ENCODE data around the gene SNTG2. TPM values are rescaled to one million over a fixed set of nuclear protein-coding genes. Genes with fewer than 3 reads are reported as not detected.

The SNTG2 gene
- total and polyA plus RNA-seq, 2 of the 13 experiments (the other 11 are each of a cell fraction or from before 2014, with no cell fraction given), result not detected

DNA sequence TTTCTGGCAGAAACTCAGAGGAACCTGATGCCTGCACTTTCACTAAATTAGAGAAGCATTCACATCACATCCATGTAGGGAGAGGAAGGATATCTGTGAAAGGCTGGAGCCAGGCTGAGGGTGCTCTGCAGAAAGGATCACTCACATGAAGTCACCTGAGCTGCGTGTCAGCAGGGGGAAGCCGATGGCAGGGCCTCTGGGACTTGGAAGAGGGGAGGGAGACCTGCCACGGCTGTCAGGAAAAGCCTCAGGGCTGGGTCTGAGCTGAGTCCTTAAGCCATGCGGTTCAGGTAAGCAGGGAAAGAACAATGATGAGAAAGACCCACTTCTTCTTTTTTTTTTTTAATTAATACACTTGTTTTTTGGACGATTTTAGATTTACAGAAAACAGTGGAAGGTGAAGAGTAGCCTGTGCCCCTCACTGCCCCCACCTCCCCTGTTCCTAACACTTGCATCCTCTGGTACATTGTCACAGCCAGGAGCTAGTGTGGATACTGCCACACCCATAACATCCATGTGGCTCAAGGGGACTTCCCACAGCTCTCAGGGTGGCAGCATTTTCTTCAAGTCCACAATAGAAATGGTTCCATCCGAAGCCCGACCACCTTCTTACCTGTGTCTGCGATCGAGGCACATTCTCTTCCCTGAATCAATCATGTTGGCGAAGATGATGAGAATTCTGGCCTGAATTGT is 306.1 kb downstream of the SNTG2 start:
- FAIRE-seq (no peak), DNase-seq (ENCODE audit: low spot score) (no peak), ATAC-seq (no peak)
- H2AFZ ChIP-seq (ENCODE audit: low read length), result no peak overlapping the region
- H3K4me1 ChIP-seq (ENCODE audit: insufficient read depth, low read length), result no peaks in the 10 kb centered on the region
- H3K27ac ChIP-seq (ENCODE audit: extremely low read length, insufficient read depth, low read length), result no peak overlapping the region
- H3K36me3 ChIP-seq (replicated peaks in 1 of 2; ENCODE audit: control insufficient read depth in 1 of 2, insufficient read depth in 2 of 2, low read length in 2 of 2), result no peaks in the 10 kb centered on the region
- H3K4me2 ChIP-seq (ENCODE audit: low read depth, low read length), result no peak overlapping the region
- peaks cover 0 to 37% of the 10 kb centered on the region in 2 experiments; a peak in 2 of 5 replicates for H3K27me3 ChIP-seq (ENCODE audit: control insufficient read depth in 1 of 2, insufficient read depth in 2 of 2, low read length in 2 of 2)
- H4K20me1 ChIP-seq (ENCODE audit: insufficient read depth, low read length), result no peaks in the 10 kb centered on the region
- no TSS peak for BruUV-seq (replicated peaks)
- H3K9me3 ChIP-seq (ENCODE audit: low read length), result no peaks in the 10 kb centered on the region
- ChIA-PET POLR2A (no interaction called here), CTCF (ENCODE audit: low intra/inter-chr PET ratio, low total read pairs) (no interaction called here)
- H3K9ac ChIP-seq (ENCODE audit: insufficient read depth, low read depth, low read length), result no peak overlapping the region
- intact Hi-C loops (cut with micrococcal nuclease; ENCODE audit: unreplicated experiment) (no loop called here), in situ Hi-C loops (cut with HindIII; ENCODE audit: extremely low pct_ligation_motif_present, low pct_unique_long_range_greater_than_20kb) (no loop called here)
- no peak overlapping the region for H3K4me3 ChIP-seq (replicated peaks in 1 of 3; ENCODE audit: insufficient read depth in 1 of 3, low read depth in 2 of 3, low read length in 3 of 3)
- no peaks in the 10 kb centered on the region for H3K79me2 ChIP-seq (ENCODE audit: insufficient read depth, low read length)
- 34% methylated on average over 10 of the region's 10 CpGs for WGBS (ENCODE audit: low lambda C conversion rate)
- TF ChIP-seq, protein P1, sequence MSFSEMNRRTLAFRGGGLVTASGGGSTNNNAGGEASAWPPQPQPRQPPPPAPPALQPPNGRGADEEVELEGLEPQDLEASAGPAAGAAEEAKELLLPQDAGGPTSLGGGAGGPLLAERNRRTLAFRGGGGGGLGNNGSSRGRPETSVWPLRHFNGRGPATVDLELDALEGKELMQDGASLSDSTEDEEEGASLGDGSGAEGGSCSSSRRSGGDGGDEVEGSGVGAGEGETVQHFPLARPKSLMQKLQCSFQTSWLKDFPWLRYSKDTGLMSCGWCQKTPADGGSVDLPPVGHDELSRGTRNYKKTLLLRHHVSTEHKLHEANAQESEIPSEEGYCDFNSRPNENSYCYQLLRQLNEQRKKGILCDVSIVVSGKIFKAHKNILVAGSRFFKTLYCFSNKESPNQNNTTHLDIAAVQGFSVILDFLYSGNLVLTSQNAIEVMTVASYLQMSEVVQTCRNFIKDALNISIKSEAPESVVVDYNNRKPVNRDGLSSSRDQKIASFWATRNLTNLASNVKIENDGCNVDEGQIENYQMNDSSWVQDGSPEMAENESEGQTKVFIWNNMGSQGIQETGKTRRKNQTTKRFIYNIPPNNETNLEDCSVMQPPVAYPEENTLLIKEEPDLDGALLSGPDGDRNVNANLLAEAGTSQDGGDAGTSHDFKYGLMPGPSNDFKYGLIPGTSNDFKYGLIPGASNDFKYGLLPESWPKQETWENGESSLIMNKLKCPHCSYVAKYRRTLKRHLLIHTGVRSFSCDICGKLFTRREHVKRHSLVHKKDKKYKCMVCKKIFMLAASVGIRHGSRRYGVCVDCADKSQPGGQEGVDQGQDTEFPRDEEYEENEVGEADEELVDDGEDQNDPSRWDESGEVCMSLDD (CRISPR knock-in tag; IDR thresholded peaks at IDR 0.05; ENCODE audit: borderline replicate concordance), result no peak
- TF ChIP-seq ZNF547 (CRISPR knock-in tag; IDR thresholded peaks at IDR 0.05) (no peak), MTF2 (CRISPR knock-in tag; IDR thresholded peaks at IDR 0.05; ENCODE audit: borderline replicate concordance) (no peak), ZNF563 (CRISPR knock-in tag; IDR thresholded peaks at IDR 0.05) (no peak), ZNF549 (CRISPR knock-in tag; IDR thresholded peaks at IDR 0.05) (no peak), ZBTB33 (CRISPR knock-in tag; IDR thresholded peaks at IDR 0.05) (no peak), SMARCC2 (IDR thresholded peaks at IDR 0.05) (no peak), POLR2G (IDR thresholded peaks at IDR 0.05; ENCODE audit: low read depth, low read length) (no peak), ZNF280D (CRISPR knock-in tag; IDR thresholded peaks at IDR 0.05) (no peak), ZFP82 (CRISPR knock-in tag; IDR thresholded peaks at IDR 0.05; ENCODE audit: borderline replicate concordance) (no peak), PHF21A (CRISPR knock-in tag; IDR thresholded peaks at IDR 0.05) (no peak), ZNF761 (CRISPR knock-in tag; conservative IDR thresholded peaks at IDR 0.05) (no peak), REPIN1 (CRISPR knock-in tag; IDR thresholded peaks at IDR 0.05; ENCODE audit: borderline replicate concordance, low read depth) (no peak), SCMH1 (CRISPR knock-in tag; IDR thresholded peaks at IDR 0.05; ENCODE audit: borderline replicate concordance) (no peak)
- TF ChIP-seq, protein P2, sequence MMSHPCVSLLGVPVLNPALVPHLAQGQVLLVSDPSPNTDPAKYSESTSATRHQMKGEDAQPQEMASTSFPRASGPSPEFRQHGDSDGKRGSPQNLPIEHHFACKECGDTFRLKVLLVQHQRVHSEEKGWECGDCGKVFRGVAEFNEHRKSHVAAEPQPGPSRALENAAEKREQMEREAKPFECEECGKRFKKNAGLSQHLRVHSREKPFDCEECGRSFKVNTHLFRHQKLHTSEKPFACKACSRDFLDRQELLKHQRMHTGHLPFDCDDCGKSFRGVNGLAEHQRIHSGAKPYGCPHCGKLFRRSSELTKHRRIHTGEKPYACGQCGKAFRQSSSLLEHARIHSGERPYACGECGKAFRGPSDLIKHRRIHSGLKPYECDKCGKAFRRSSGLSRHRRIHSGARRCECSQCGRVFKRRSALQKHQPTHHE (CRISPR knock-in tag; IDR thresholded peaks at IDR 0.05; ENCODE audit: borderline replicate concordance), result no peak
